ENCODE results near the gene HMGCL.
"Not testable (repeated sequence)": the region's sequence is repeated elsewhere in the genome, so short reads cannot be mapped to it uniquely, and the experiment has no call there.

The HMGCL gene

DNA sequence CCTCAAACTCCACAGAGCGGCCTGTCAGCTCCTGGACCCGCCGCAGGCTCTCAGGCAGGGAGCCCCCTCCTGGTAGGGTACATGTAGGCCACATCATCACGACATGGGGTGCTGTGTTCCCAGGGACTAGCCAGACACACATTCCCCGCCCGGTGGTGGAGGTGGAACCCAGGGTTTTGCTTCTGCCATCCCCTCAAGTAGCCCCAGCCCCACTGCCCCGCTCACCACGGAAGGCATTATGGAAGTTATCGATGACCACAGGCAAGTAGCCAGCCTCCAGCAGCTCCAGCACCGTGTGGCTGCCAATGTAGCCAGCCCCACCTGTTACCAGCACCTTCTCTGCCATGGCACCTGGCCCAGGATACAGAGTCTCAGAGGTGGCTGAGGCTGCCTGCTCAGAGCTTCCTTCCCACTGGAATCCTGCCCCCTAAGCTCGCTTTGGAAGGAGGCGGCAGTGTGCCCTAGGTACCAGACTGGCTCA, 26.5 kb downstream of the HMGCL start:
- no peak for DNase-seq (ENCODE audit: low read depth)

DNA sequence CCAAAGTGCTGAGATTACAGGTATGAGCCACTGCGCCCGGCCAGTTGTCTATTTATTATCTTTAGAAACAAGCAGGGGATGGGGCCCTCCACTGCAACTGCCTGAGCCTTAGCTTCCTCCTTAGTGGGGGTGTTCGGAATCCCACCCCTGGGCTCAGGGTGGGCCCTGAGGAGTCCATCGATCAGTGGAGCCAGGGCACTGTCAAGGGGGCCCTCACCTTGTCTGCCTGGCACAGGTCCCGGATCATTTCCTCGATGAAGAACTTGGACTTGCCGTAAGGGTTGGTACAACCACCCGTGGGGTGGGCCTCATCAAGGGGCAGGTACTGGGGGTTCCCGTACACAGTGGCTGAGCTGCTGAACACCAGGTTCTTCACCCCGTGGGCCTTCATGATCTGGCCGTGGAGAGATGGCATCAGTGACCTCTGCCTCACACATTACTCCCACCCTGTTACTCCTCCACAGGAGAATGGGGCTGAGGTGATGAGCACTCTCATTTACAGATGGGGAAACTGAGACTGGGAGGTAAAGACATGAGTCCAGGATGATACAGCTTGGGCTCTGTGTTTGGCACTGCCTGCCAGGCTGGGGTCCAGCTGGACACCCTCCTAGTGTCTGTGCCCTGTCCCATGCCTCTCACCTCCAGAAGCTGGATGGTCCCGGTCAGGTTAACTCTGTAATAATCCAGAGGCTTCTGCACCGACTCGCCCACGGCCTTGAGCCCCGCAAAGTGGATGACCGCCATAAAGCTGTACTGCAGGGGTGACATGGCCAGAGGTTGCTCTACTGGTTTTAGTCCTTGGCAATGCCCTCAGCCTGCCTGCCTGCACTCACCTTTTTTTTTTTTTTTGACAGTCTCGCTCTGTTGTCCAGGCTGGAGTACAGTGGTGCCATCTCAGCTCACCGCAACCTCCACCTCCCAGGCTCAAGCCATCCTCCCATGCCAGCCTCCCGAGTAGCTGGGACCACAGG, 27.5 kb downstream of the HMGCL start:
- DNase-seq (ENCODE audit: low read depth): no peak

DNA sequence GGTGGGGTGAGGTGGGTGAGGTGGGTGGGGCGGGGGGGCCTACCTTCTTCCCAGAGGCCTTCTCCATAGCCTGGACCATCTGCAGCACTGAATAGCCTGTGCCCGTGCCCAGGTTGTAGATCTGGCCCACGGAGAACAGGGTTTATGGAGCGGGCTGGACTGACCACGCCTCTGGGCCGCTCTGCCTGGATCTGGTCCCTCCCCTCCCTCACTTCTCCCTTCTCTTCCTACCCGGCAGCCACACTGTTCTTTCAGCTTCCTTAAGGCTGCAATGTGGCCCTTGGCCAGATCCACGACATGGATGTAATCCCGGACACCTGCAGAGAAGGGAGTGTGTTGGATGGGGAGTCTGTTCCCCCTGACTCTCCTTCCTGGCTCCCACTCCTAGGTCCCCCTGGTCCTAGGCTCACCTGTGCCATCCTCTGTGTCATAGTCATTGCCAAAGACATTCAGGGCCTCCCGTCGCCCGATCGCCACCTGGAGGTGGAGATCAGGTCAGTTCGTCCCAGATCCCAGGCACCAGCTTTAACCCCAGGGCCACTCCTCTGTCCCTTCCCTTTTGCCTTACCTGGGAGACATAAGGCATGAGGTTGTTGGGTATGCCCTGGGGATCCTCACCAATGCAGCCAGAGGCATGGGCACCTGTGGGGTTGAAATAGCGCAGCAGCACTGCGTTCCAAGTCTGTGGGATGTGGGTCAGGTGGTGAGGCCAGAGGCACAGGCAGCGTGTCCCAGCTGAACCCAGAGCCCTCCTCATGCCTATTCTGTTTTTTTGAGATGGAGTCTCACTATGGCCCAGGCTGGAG, 28.6 kb downstream of the HMGCL start:
- no peak for DNase-seq (ENCODE audit: low read depth)

DNA sequence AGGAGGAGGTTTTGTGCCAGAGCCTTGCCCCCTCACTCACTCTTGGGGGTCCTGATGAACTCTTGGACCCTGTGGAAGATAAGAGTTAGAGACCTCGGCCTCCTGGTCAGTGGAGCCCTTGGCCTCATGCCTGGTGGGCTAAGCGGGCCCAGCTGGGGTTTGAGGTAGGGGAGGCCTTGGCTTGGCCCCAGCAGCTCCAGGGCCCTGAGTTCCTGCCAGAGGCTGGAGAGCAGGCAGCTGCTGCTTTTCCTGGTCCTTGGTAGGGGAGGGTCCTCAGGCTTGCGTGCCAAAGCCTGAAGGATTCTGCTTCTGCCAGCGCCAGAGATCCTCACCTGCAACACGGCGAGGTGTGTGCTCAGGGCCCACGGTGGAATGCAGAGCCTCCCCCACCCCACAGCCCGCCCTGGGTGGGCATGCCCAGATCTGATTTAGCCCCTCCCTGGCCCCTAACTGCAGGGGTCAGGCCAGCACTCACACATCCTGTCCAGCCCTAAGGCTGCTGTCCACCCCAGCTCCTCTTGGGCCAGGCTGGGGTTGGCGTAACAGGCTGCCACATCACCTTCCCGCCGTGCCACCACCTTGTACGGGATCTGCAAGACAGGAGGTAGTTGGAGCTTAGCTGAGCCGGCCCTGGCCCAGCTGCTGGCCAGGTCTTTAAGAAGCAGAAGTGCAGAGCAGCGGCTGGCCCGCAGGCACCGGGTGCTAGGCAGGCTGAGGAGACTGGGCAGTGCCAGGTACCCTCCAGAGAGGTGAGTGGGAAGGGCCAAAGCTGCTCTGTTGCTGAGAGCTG, 29.4 kb downstream of the HMGCL start:
- DNase-seq (ENCODE audit: low read depth): no peak

DNA sequence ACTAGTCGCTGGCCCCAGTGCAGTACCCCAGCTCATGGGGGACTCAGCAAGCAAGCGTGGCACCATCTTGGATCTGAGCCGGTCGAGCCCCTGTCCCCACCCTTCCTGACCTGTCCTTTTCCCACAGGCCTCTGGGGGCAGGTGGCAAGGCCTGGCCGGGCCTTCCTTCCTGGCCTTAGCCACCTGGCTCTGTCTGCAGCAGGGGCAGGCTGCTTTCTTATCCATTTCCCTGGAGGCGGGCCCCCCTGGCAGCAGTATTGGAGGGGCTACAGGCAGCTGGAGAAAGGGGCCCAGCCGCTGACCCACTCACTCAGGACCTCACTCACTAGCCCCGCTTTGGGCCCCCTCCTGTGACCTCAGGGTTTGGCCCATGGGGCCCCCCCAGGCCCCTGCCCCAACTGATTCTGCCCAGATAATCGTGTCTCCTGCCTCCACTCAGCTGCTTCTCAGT, 30.5 kb downstream of the HMGCL start:
- DNase-seq (ENCODE audit: low read depth): not testable (repeated sequence)

DNA sequence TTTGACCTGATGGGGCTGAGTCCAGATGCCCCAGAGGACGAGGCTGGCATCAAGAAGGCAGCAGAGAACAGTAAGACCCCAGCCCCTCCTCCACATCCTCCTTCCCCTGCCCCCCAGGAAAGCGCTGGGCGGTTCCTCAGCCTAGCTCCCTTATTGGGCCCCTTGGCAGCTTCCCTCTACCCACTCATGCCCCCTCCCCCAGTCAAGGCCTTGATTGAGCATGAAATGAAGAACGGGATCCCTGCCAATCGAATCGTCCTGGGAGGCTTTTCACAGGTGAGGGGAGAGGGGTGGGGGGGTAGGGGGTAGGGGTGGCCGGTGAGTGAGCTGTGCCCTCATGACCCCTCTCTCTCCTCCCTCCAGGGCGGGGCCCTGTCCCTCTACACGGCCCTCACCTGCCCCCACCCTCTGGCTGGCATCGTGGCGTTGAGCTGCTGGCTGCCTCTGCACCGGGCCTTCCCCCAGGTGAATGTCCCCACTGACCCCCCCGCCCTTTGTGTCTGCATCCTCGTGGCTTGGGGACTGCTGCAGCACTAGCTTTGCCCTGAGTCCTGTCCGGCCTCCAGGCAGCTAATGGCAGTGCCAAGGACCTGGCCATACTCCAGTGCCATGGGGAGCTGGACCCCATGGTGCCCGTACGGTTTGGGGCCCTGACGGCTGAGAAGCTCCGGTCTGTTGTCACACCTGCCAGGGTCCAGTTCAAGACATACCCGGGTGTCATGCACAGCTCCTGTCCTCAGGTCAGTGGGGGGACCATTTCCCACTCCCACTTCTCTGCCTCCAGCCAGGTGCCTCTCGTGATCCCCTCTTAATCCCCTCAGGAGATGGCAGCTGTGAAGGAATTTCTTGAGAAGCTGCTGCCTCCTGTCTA, 31.1 kb downstream of the HMGCL start:
- no peak for DNase-seq (ENCODE audit: low read depth)

DNA sequence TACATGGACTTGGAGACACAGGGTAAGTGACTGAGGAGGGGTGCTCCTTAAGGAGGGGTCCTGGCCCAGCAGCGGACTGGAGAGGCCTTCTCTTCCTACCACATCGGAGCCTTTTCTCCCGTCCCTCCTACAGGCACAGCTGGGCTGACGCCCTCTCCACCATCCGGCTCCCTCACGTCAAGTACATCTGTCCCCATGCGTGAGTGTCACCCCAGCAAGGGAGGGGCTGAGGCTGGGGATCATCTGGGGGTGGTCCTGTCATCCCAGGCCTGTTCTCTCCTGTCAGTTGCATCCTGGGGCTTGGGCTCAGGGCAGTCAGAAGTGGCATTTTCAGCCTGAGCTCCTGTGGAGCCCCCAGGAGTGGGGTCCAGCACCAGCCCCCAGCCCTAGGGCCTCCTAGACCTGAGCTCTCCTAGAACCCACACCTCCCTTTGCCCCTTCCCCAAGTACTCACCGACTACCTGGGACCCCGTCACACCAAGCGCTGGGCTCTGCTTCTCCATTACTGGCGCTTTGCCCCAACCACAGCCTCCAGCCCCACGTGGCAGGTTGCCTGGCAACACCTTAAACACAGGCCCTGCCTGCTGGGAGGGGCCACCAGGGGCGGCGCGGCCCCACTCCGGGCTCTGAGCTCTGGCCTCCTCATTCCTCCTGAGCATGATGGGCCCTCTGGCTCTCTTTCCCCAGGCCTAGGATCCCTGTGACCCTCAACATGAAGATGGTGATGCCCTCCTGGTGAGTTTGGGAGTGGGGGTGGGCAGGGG, 32.0 kb downstream of the HMGCL start:
- peak; percentile 24 for DNase-seq (ENCODE audit: low read depth)

DNA sequence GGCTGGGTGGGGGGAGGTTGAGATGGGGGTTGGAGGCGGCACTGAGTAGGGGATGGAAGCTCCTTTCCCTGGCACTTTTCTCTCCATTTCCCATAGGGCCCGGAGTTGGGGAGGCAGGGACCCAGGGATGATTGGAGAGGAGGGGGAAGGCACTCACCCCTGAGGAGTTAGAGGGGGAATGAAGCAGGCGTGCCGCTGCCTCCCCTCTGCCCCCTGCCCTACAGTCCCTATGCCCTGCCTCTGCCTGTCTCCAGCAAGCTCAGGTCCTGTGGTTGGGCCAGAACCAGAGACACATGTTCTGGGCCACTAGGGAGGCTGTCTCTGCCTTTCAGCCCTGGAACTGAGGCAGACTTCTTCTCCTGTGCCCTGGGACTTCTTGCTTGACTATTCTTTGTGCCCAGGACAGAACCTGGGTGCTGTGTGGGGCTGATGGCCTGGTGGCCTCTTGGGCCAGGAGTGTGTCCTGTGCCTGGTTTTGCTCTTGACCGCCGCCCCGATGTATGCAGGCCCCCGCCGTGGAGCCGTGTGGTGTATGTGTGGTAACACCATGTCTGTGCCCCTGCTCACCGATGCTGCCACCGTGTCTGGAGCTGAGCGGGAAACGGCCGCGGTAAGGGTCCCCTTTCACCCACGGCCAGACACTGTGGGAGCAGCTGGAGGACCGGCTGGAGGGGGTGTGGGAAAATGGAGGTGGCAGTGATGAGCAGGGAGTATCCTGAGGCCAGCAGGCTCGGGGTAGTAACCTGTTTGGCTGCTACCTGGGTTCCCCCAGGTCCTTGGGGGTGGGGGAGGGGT, 32.9 kb downstream of the HMGCL start:
- DNase-seq (ENCODE audit: low read depth): no peak

DNA sequence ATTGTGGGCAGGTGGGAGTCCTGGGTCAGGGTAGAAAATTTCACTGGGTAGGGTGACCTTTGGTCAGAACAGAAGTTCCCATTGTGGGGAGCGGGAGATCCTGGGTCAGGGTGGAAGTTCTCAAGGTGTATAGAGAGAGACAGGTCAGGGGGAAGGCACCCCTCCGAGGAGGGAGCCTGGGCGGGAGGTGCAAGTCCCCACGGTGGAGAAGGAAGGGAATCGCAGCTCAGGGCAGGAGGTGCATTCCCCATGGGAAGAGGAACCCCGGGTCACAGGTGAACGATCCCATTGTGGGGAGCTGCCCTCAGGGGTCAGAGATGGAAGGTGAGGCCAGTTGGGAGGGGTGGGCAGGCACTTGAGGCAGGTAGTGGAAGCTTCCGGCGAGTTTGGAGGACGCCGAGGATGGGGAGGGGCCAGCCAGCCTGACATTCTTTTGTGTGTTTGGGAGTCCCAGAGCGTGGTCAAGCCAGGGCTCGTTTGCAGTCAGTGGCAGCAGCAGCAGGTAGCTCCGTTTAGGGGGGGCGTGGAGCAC, 33.6 kb downstream of the HMGCL start:
- no peak for DNase-seq (ENCODE audit: low read depth)

DNA sequence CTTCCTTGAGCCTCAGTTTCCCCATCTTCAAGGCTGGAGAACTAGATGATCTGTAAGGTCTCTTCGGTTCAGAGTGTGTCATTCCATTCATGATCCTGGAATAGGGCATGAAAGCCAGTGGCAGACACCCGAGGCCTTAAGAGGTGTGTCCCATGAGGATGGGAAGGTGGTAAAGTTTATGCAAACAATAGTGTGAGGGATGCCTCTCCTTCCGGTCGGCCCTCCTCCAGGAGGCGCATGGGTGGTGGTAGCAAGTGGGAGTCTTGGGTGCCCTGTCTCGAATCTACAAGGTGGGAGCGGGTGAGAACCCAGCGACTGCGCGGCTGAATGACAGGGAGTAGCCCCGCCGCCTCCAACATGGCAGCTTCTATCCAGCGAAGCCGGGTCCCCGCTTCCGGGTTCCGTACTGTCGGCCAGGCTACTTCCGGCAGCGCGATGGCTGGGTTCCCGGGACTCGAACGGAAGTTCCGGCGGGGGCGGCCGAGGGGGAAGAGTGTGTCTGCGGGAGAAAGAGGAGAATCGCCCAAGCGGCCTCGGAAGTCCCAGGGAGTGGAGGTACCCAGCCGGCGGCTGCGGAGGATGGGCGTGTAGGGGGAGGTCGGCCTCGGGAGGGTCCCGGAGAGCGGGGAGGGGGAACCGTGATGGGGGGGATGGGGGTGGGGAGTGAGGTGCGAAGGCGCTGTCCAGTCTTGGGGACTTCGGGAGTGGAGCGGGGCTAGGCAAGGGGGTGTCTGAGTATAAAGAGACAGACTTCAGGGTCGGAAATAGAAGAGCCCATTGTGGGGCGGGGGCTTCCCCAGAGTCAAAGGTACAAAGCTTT, 34.3 kb downstream of the HMGCL start, which contains the start of gene LYPLA2:
TSS of gene LYPLA2 (plus strand) at position 450 of the 820 bp plus-strand sequence. CDS start 1,538 bp downstream, outside the sequence.
- peak; percentile 88 for DNase-seq (ENCODE audit: low read depth)

DNA sequence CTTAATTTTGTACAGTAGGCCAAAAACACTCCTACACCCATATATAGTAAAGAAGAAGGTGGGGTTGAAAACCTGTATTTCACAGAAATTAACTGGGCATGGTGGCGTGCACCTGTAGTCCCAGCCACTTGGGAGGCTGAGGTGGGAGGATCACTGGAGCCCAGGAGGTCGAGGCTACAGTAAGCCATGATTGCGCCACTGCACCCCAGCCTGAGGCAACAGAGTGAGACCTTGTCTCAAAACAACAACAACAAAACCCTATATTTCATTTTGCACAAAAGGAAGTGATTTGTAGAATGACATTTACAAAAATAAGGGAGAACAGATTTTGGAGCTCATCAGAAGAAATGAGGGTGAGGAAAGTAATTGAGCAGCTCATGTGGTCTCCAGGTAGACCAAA, 36.5 kb downstream of the HMGCL start:
- DNase-seq (ENCODE audit: low read depth): no peak

DNA sequence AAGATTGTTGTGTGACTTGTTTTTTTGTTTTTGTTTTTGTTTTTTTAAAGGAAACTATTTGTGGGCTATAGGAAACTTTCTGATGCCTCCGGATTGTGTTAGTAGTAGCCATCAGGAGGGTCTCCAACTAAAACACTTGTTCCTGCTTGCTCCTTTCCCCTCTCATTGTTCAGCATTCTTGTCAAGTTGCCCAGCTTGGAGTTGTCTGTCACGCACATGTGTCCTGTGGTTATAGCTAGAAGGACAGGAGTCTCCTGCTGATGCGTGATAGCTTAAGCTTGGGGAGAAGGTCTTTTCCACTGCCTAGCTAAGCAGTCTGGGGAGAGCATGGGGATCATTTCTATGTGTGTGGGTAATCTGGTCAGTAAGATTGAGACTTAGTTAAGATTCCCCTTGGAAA, 37.5 kb downstream of the HMGCL start:
- DNase-seq (ENCODE audit: low read depth): no peak

DNA sequence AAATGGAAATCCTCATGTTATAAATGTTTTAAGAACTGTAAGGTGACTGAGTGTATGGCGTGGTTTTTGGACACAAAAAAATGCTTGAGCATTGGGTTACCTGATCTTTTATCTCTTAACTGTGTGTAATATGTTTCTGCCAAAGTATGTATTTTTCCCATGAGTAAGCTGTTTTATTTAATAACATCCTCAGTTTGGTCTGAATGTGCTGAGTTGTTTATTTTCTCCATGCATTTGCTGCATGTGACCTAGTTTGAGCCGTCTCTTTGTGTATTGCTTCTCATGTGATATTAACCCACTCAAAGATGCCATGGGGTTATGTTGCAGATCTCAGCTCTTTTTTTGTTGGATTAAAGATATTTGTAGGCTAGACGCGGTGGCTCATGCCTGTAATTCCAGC, 40.4 kb downstream of the HMGCL start:
- no peak for DNase-seq (ENCODE audit: low read depth)

DNA sequence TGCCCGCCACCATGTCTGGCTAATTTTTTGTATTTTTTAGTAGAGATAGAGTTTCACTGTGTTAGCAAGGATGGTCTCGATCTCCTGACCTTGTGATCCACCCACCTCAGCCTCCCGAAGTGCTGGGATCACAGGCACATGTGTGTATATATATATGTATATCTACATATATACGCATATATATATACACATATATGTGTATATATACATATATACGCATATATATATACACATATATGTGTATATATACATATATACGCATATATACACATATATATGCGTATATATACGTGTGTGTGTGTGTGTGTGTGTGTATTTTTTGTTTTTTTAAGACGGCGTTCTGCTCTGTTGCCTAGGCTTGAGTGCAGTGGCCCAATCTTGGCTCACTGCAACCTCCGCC, 42.1 kb downstream of the HMGCL start:
- DNase-seq (ENCODE audit: low read depth): not testable (repeated sequence)

DNA sequence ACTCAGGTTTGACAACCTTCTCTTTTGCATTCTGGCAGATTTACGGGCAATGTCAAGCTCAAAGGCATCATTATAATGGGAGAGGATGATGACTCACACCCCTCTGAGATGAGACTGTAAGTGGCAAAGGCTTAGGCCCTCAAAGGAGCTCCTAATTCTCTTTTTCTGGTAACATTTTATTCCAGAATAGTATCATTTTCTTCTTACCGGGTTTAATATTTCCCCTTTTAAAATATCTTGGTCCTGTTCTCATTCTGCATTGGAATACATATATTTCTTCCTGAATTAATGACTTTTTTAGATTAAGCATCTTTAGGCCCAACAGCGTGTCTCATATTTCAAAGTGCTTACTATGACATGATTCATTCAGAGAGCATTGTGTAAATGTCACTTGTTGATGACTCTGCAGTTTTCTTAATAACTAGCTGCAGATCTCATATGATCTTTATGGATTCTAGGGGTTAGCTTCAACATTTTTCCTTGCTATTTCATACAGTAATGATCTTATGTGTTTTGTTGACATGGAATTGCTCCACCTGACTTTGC, 45.3 kb downstream of the HMGCL start:
- peak; percentile 80 for DNase-seq (ENCODE audit: low read depth)

DNA sequence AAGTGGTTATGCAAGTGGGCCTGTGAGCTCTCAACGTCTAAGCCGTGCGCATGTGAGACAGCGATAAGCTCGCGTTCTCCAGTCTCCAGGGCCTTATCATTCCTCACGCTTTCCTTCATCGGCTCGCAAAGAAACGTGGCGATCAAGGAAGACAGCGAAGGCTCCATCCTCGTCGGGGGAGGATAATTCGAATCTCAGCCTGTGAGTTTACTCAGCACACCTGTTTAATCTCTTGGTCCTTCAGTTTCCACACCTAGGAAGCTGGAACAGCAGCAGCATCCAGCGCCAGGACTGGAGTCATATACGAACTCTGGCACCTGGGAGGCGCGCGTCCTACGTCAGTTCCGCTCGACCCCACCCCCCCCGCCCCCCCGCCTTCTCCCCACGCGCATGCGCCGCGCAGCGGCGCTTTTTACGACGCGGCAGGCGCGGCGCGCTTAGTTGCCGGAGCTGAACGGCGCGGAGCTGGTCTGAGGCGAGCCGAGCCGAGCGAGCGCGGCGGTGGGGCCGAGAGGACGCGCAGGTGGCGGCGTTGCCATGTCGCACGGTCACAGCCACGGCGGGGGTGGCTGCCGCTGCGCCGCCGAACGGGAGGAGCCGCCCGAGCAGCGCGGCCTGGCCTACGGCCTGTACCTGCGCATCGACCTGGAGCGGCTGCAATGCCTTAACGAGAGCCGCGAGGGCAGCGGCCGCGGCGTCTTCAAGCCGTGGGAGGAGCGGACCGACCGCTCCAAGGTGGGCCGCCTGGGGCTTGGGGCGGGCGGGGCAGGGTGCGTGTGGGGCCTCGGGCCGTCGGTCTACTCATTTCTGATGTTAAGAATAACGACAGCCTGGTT, 47.0 kb downstream of the HMGCL start, which contains the start of gene PITHD1:
TSS of gene PITHD1 (plus strand) at position 440 of the 836 bp plus-strand sequence. CDS start at position 538, 98 bp downstream.
- peak; percentile 76 for DNase-seq (ENCODE audit: low read depth)

DNA sequence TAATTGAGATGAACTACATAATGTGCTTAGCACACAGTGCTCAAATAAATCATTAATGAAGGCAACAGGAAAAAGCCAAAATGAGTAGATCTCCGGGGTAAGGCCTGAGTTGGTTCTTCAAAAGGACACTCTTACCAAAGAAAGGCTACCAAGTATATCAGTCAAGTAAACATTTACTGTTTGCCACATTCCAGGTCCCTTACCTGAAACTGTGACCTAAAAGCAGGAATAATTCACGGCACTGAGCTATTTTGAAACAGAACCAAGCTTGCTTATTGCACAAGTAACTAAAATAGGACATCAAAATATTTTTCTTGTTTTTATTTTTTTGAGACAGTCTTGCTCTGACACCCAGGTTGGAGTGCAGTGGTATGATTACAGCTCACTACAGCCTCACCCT, 49.0 kb downstream of the HMGCL start:
- no peak for DNase-seq (ENCODE audit: low read depth)
